Neural progenitor cell (in vitro differentiated cells): ENCODE data around the gene USP31. TPM values are rescaled to one million over a fixed set of nuclear protein-coding genes. Genes with fewer than 3 reads are reported as not detected.
"Not testable (repeated sequence)": the region's sequence is repeated elsewhere in the genome, so short reads cannot be mapped to it uniquely, and the experiment has no call there.

Experiments
- DNase-seq: peaks from one replicate; pipeline ENCODE4 v3.0.0-alpha.2; 2016; ENCODE audit warnings: low spot score
- H2AFZ ChIP-seq: fragments of 200-600 bp; sonication (generic); replicated peaks from 2 replicates; pipeline ENCODE4 v1.6.1; 2016; ENCODE audit warnings: antibody characterized with exemption
- H3F3A ChIP-seq: fragments of 200-600 bp; sonication (generic); 2 replicates; pipeline ENCODE4 v1.6.1; 2016; ENCODE audit warnings: antibody characterized with exemption, low read depth
- H3K27ac ChIP-seq: fragments of 200-600 bp; sonication (generic); 2 replicates; pipeline ENCODE4 v1.5.1; 2016; ENCODE audit warnings: mild to moderate bottlenecking
- H3K27me3 ChIP-seq: fragments of 200-600 bp; sonication (generic); 2 replicates; pipeline ENCODE4 v1.6.1; 2016; ENCODE audit warnings: mild to moderate bottlenecking, moderate library complexity
- H3K36me3 ChIP-seq: fragments of 200-600 bp; sonication (generic); 2 replicates; pipeline ENCODE4 v1.5.1; 2016
- H3K4me1 ChIP-seq: fragments of 200-600 bp; sonication (generic); 2 replicates; pipeline ENCODE4 v1.6.1; 2016; ENCODE audit warnings: mixed run types
- H3K4me2 ChIP-seq: fragments of 200-600 bp; sonication (generic); 2 replicates; pipeline ENCODE4 v1.6.1; 2016
- H3K4me3 ChIP-seq: fragments of 200-600 bp; sonication (generic); 2 replicates; pipeline ENCODE4 v1.5.1; 2016
- H3K79me2 ChIP-seq: fragments of 200-600 bp; sonication (generic); 2 replicates; pipeline ENCODE4 v1.6.1; 2016; ENCODE audit warnings: low read depth
- H3K9ac ChIP-seq: fragments of 200-600 bp; sonication (generic); 2 replicates; pipeline ENCODE4 v1.6.1; 2016
- H3K9me3 ChIP-seq: fragments of 200-600 bp; sonication (generic); 2 replicates; pipeline ENCODE4 v1.5.1; 2016; ENCODE audit warnings: low read depth
- H4K20me1 ChIP-seq: fragments of 200-600 bp; sonication (generic); 2 replicates; pipeline ENCODE4 v1.6.1; 2016; ENCODE audit warnings: low read depth
- H3K27ac Mint-ChIP-seq: 3 replicates; pipeline ENCODE4 v1.8.0; 2021; ENCODE audit warnings: mixed read lengths
- H3K27me3 Mint-ChIP-seq: 2 replicates; pipeline ENCODE4 v1.8.0; 2022; ENCODE audit warnings: low read depth, mild to moderate bottlenecking, inconsistent platforms, moderate library complexity, mixed read lengths; ENCODE audit not compliant: insufficient read depth
- H3K36me3 Mint-ChIP-seq: 3 replicates; pipeline ENCODE4 v1.8.0; 2021; ENCODE audit warnings: mixed read lengths
- H3K4me1 Mint-ChIP-seq: 3 replicates; pipeline ENCODE4 v1.8.0; 2021; ENCODE audit warnings: mixed read lengths
- H3K4me3 Mint-ChIP-seq: 3 replicates; pipeline ENCODE4 v1.8.0; 2021; ENCODE audit warnings: mild to moderate bottlenecking, moderate library complexity, mixed read lengths
- H3K9me3 Mint-ChIP-seq: 3 replicates; pipeline ENCODE4 v1.8.0; 2020; ENCODE audit warnings: mixed read lengths
- EZH2 ChIP-seq: fragments of 200-600 bp; sonication (generic); IDR thresholded peaks from 2 replicates; pipeline ENCODE4 v1.6.1; 2017; ENCODE audit warnings: antibody characterized with exemption, mild to moderate bottlenecking, moderate library complexity
- EZH2phosphoT487 ChIP-seq: fragments of 200-600 bp; sonication (generic); IDR thresholded peaks from 2 replicates; pipeline ENCODE4 v1.6.1; 2017; ENCODE audit warnings: antibody characterized with exemption
- total RNA-seq: library from RNA; depleted of rRNA; stranded (reverse); fragments of >200 nt; gene quantifications from 2 replicates; pipeline ENCODE4 v1.2.3, GENCODE V29; 2015; ENCODE audit warnings: low replicate concordance
- TF ChIP-seq, protein P1 (sequence below): fragments of 200-600 bp; sonication (generic); IDR thresholded peaks from 2 replicates; pipeline ENCODE4 v1.5.1; 2017; ENCODE audit warnings: antibody characterized with exemption, mild to moderate bottlenecking

Gene USP31
- total RNA-seq, 1 donor from 2014 or later: 9.0 TPM

DNA sequence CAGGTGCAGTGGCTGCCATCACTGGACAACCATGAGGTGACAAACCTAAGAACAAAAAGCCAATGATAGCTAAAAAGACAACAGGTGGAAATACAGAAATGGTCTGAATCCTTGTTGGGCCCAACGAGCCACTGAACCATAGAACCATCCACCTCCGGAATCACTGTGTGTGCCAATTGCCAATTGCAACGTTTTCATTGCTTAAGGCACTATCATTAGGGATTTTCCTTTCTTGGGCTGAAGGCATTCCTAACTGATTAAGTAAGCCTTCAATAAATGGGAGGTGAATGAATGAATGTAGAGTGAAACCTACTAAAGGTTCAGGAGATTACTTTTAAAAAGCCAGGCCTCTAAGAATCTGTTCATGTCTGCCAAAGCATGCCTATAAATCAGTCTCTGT, 3.6 kb downstream of the USP31 start:
- peaks cover 71% of the 10 kb centered on the region for H4K20me1 ChIP-seq
- Mint-ChIP-seq H3K4me1 (peaks cover 31% of the 10 kb centered on the region), H3K4me3 (no peak overlapping the region), H3K27me3 (peaks cover 12% of the 10 kb centered on the region), H3K27ac (no peak overlapping the region), H3K9me3 (no peaks in the 10 kb centered on the region), H3K36me3 (no peaks in the 10 kb centered on the region)
- H3K79me2 ChIP-seq: peaks cover 81% of the 10 kb centered on the region
- H3K4me2 ChIP-seq: peak overlapping the region; percentile 54
- no peak overlapping the region for H2AFZ ChIP-seq
- no peaks in the 10 kb centered on the region for H3K36me3 ChIP-seq
- no peak overlapping the region for H3K27ac ChIP-seq
- no peak overlapping the region for H3K4me3 ChIP-seq
- no peak overlapping the region for H3K9ac ChIP-seq
- TF ChIP-seq EZH2phosphoT487: no peak
- no peak for TF ChIP-seq EZH2
- TF ChIP-seq, protein P1, sequence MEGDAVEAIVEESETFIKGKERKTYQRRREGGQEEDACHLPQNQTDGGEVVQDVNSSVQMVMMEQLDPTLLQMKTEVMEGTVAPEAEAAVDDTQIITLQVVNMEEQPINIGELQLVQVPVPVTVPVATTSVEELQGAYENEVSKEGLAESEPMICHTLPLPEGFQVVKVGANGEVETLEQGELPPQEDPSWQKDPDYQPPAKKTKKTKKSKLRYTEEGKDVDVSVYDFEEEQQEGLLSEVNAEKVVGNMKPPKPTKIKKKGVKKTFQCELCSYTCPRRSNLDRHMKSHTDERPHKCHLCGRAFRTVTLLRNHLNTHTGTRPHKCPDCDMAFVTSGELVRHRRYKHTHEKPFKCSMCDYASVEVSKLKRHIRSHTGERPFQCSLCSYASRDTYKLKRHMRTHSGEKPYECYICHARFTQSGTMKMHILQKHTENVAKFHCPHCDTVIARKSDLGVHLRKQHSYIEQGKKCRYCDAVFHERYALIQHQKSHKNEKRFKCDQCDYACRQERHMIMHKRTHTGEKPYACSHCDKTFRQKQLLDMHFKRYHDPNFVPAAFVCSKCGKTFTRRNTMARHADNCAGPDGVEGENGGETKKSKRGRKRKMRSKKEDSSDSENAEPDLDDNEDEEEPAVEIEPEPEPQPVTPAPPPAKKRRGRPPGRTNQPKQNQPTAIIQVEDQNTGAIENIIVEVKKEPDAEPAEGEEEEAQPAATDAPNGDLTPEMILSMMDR: no peak
- peaks cover 31% of the 10 kb centered on the region for H3K4me1 ChIP-seq
- no peaks in the 10 kb centered on the region for H3K9me3 ChIP-seq
- H3K27me3 ChIP-seq: peaks cover 12% of the 10 kb centered on the region
- H3F3A ChIP-seq: peaks cover 11% of the 10 kb centered on the region
- no peak for DNase-seq

DNA sequence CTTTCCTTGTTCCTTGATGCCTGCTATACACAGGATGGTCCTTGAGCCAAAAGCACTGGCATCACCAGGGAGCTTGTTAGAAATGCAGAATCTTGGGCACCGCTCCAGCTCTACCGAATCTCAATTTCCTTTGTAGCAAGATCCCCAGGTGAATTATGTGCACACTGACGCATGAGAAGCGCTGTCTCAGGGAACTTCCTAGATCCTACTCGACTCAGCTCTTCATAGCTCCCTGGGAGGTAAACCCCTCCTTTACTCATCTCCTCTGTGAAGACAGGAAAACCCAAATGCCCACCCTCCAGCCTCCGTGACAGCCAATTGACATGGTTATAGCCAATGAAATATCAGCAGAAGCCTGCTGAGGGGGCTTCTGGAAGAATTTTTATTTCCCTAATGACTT, 4.1 kb downstream of the USP31 start:
- Histone ChIP-seq H3K27me3 (peaks cover 8% of the 10 kb centered on the region), H3K9ac (no peak overlapping the region), H3F3A (peaks cover 11% of the 10 kb centered on the region), H4K20me1 (peaks cover 76% of the 10 kb centered on the region), H3K27ac (no peak overlapping the region), H3K4me3 (no peak overlapping the region), H3K4me1 (peaks cover 31% of the 10 kb centered on the region), H3K4me2 (peak overlapping the region; percentile 54), H3K9me3 (no peaks in the 10 kb centered on the region), H3K36me3 (no peaks in the 10 kb centered on the region), H2AFZ (no peak overlapping the region), H3K79me2 (peaks cover 85% of the 10 kb centered on the region)
- H3K4me1 Mint-ChIP-seq: peaks cover 31% of the 10 kb centered on the region
- peaks cover 10% of the 10 kb centered on the region for H3K27me3 Mint-ChIP-seq
- no peak overlapping the region for H3K4me3 Mint-ChIP-seq
- H3K27ac Mint-ChIP-seq: peak overlapping the region; percentile 10
- no peaks in the 10 kb centered on the region for H3K36me3 Mint-ChIP-seq
- TF ChIP-seq EZH2phosphoT487 (no peak), EZH2 (no peak)
- TF ChIP-seq, protein P1: no peak
- no peaks in the 10 kb centered on the region for H3K9me3 Mint-ChIP-seq
- DNase-seq: peak; percentile 12

DNA sequence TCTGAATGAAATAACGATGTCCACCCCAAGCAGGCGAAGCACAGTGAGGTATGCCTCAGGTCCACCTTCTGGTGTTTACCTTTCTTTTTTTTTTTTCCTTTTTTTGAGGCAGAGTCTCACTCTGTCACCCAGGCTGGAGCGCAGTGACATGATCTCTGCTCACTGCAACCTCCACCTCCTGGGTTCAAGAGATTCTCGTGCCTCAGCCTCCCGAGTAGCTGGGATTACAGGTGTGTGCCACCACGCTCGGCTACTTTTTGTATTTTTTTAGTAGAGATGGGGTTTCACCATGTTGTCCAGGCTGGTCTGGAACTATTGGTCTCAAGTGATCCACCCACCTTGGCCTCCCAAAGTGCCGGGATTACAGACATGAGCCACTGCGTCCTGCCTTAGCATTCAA, 4.9 kb downstream of the USP31 start:
- not testable (repeated sequence) for H3K4me2 ChIP-seq, H3K27ac Mint-ChIP-seq, H3K27me3 Mint-ChIP-seq, H3K4me3 ChIP-seq, H3K36me3 ChIP-seq, H3K27ac ChIP-seq, H3K4me3 Mint-ChIP-seq, H3K9me3 ChIP-seq, H3K9me3 Mint-ChIP-seq, H3K9ac ChIP-seq, DNase-seq, H3K36me3 Mint-ChIP-seq, H2AFZ ChIP-seq, H3K27me3 ChIP-seq
- Histone ChIP-seq H3F3A (peaks cover 11% of the 10 kb centered on the region), H3K79me2 (peaks cover 93% of the 10 kb centered on the region), H3K4me1 (peaks cover 31% of the 10 kb centered on the region), H4K20me1 (peaks cover 76% of the 10 kb centered on the region)
- H3K4me1 Mint-ChIP-seq: peaks cover 26% of the 10 kb centered on the region

DNA sequence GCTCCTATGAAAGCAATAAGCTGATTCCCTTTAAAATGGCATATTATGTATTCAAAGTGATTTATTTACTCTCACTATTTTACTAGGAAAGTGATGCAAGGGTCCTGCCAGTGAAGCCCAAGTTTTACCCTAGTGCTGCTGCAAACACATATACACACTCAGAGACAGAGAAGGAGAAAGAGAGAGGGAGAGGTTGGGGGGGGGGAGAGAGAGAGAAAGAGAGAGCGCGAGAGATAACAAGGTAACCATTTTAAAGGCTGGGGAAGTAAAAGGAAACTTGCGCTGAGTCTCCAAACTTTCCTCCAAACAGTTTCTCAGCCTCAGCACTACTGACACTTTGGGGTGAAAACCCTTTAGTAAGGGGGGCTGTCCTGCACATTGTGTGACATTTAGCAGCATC, 5.9 kb downstream of the USP31 start:
- H3K27ac ChIP-seq: no peak overlapping the region
- peaks cover 4% of the 10 kb centered on the region for H3K27me3 ChIP-seq
- Mint-ChIP-seq H3K4me3 (no peak overlapping the region), H3K36me3 (peaks cover 2% of the 10 kb centered on the region), H3K27me3 (peaks cover 5% of the 10 kb centered on the region), H3K27ac (no peak overlapping the region), H3K4me1 (peaks cover 26% of the 10 kb centered on the region), H3K9me3 (peaks cover 5% of the 10 kb centered on the region)
- TF ChIP-seq, protein P1: no peak
- TF ChIP-seq EZH2phosphoT487: no peak
- no peak for TF ChIP-seq EZH2
- no peaks in the 10 kb centered on the region for H3K9me3 ChIP-seq
- no peaks in the 10 kb centered on the region for H3K36me3 ChIP-seq
- no peak overlapping the region for H3K4me2 ChIP-seq
- H3K4me3 ChIP-seq: no peak overlapping the region
- H3F3A ChIP-seq: peaks cover 11% of the 10 kb centered on the region
- peaks cover 29% of the 10 kb centered on the region for H3K4me1 ChIP-seq
- H3K9ac ChIP-seq: no peak overlapping the region
- H3K79me2 ChIP-seq: peaks cover 100% of the 10 kb centered on the region
- peaks cover 74% of the 10 kb centered on the region for H4K20me1 ChIP-seq
- no peak for DNase-seq
- H2AFZ ChIP-seq: no peak overlapping the region
